K562 (cell line): Measurements from ENCODE around the gene RNF31. TPM values are rescaled to one million over a fixed set of nuclear protein-coding genes. Genes with fewer than 3 reads are reported as not detected.

Experiments used
- ATAC-seq: fragments of 200-7000 bp; cut with Tn5 transposase; 3 replicates; pipeline ENCODE4 v1.9.1; 2020; ENCODE audit warnings: moderate library complexity
- BruUV-seq: library from RNA; stranded (reverse); fragments of 400-500 nt; replicated peaks from 2 replicates; lab custom pipeline; 2021; lab: Mats Ljungman, UMichigan
- CTCF ChIA-PET: fragments of 300-600 bp; formaldehyde crosslinking; extraction: SDS; loops from one replicate; lab custom pipeline; 2021; ENCODE audit warnings: low intra/inter-chr PET ratio; lab: Yijun Ruan, JAX
- POLR2A ChIA-PET: fragments of 300-600, 350-650 bp; sonication (Branson Sonifier 250); formaldehyde crosslinking; extraction: SDS; loops from one replicate; lab custom pipeline; 2021; ENCODE audit warnings: antibody characterized with exemption, inconsistent platforms; lab: Yijun Ruan, JAX
- DNase-seq, 4 experiments: peaks; one replicate each; pipeline versions ENCODE4 v3.0.0 to v3.0.0-alpha.2; 2011 to 2018; ENCODE audit warnings: low spot score in 3 of 4, mixed read lengths in 3 of 4; ENCODE audit errors: extremely low read depth in 1 of 4
- FAIRE-seq: peaks from 2 replicates; lab custom pipeline; 2011; peaks lifted over from hg19 to GRCh38; lab: Jason Lieb, UNC
- H2AFZ ChIP-seq: 2 replicates; pipeline ENCODE4 v1.6.0; 2011; ENCODE audit warnings: low read depth, low read length, control low read depth, inconsistent platforms
- H3K27ac ChIP-seq: fragments of 200-600 bp; 3 replicates; pipeline ENCODE4 v1.8.0; 2011; ENCODE audit warnings: low read depth, mild to moderate bottlenecking, control low read depth, inconsistent platforms, low read length, moderate library complexity, mixed read lengths; ENCODE audit errors: extremely low read depth
- H3K27me3 ChIP-seq, 2 experiments: fragments of 300-600 bp in 1 of 2; 2 replicates in 1 of 2; 3 replicates in 1 of 2; pipeline versions ENCODE4 v1.6.0 to v1.8.0; 2011; ENCODE audit warnings: inconsistent platforms in 2 of 2, low read length in 2 of 2, mild to moderate bottlenecking in 1 of 2, mixed read lengths in 1 of 2, moderate library complexity in 1 of 2; ENCODE audit not compliant: control insufficient read depth in 2 of 2, insufficient read depth in 2 of 2
- H3K36me3 ChIP-seq: fragments of 300-600 bp; 3 replicates; pipeline ENCODE4 v1.8.0; 2011; ENCODE audit warnings: mild to moderate bottlenecking, low read length, inconsistent platforms; ENCODE audit not compliant: control insufficient read depth, insufficient read depth
- H3K4me1 ChIP-seq, 2 experiments: fragments of 200-600 bp in 1 of 2; replicated peaks in 1 of 2; 2 replicates in 1 of 2; 3 replicates in 1 of 2; pipeline versions ENCODE4 v1.5.1 to v1.8.0; 2011; ENCODE audit warnings: inconsistent platforms in 2 of 2, low read length in 2 of 2, mild to moderate bottlenecking in 1 of 2, mixed read lengths in 1 of 2, moderate library complexity in 1 of 2; ENCODE audit not compliant: control insufficient read depth in 2 of 2, insufficient read depth in 2 of 2
- H3K4me2 ChIP-seq: 2 replicates; pipeline ENCODE4 v1.6.1; 2011; ENCODE audit warnings: low read length, control low read depth, inconsistent platforms, mixed read lengths; ENCODE audit not compliant: insufficient read depth
- H3K4me3 ChIP-seq: fragments of 200-600 bp; sonication (generic), shearing (Covaris generic); 2 replicates; pipeline ENCODE4 v1.5.1; 2016; ENCODE audit warnings: control low read depth, inconsistent platforms
- H3K79me2 ChIP-seq: fragments of 200-600 bp; 3 replicates; pipeline ENCODE4 v1.8.0; 2011; ENCODE audit warnings: low read length, inconsistent platforms; ENCODE audit not compliant: control insufficient read depth, insufficient read depth
- H3K9ac ChIP-seq, 2 experiments: 2 replicates each; pipeline versions ENCODE4 v1.6.0 to v1.6.1; 2011; ENCODE audit warnings: low read depth in 2 of 2, low read length in 2 of 2, control low read depth in 1 of 2, inconsistent platforms in 1 of 2, mild to moderate bottlenecking in 1 of 2, mixed read lengths in 1 of 2; ENCODE audit not compliant: insufficient read depth in 1 of 2
- H3K9me1 ChIP-seq: one replicate; pipeline ENCODE4 v1.6.0; 2011; ENCODE audit warnings: inconsistent platforms, mild to moderate bottlenecking, low read length, moderate library complexity; ENCODE audit not compliant: control insufficient read depth, insufficient read depth
- H3K9me3 ChIP-seq: replicated peaks from 2 replicates; pipeline ENCODE4 v1.5.1; 2011; ENCODE audit warnings: low read depth, low read length, inconsistent platforms; ENCODE audit not compliant: control insufficient read depth, insufficient read depth
- H4K20me1 ChIP-seq: replicated peaks from 2 replicates; pipeline ENCODE4 v1.6.1; 2011; ENCODE audit warnings: low read length, inconsistent platforms, mixed read lengths; ENCODE audit not compliant: control insufficient read depth, insufficient read depth
- CBFA2T3 ChIP-seq: fragments of 450-650 bp; IDR thresholded peaks from 2 replicates; pipeline ENCODE4 v1.6.1; 2017
- CBX2 ChIP-seq: fragments of 200-600 bp; sonication (generic); IDR thresholded peaks from one replicate; pipeline ENCODE4 v1.6.1; 2012; ENCODE audit warnings: mild to moderate bottlenecking, low read length, inconsistent platforms; ENCODE audit not compliant: insufficient read depth, poor library complexity, severe bottlenecking
- DACH1 ChIP-seq: fragments of 450-650 bp; IDR thresholded peaks from 2 replicates; pipeline ENCODE4 v1.6.1; 2018; ENCODE audit not compliant: partially characterized antibody
- ELF4 ChIP-seq: fragments of 450-650 bp; formaldehyde crosslinking; IDR thresholded peaks from 2 replicates; pipeline ENCODE4 v1.4.0; 2022; ENCODE audit warnings: missing genetic modification characterization
- HNRNPLL ChIP-seq: fragments of 200-400 bp; formaldehyde crosslinking; IDR thresholded peaks from 2 replicates; pipeline ENCODE4 v1.6.1; 2017; ENCODE audit warnings: low read length, low read depth, mild to moderate bottlenecking; ENCODE audit not compliant: poor library complexity, severe bottlenecking
- NFIC ChIP-seq: fragments of 450-650 bp; IDR thresholded peaks from 2 replicates; pipeline ENCODE4 v1.6.1; 2017; ENCODE audit warnings: mild to moderate bottlenecking, inconsistent platforms
- NR2F6 ChIP-seq: fragments of 450-650 bp; formaldehyde crosslinking; IDR thresholded peaks from 2 replicates; pipeline ENCODE4 v1.4.0; 2020; ENCODE audit warnings: mild to moderate bottlenecking
- PCBP1 ChIP-seq: fragments of 200-400 bp; formaldehyde crosslinking; IDR thresholded peaks from 2 replicates; pipeline ENCODE4 v1.6.1; 2018; ENCODE audit warnings: mild to moderate bottlenecking, low read depth, low read length; ENCODE audit not compliant: poor library complexity, severe bottlenecking
- PRMT5 ChIP-seq: sonication (generic); formaldehyde crosslinking; IDR thresholded peaks from 2 replicates; pipeline ENCODE4 v1.5.0; 2020; ENCODE audit warnings: missing genetic modification reagents
- PURB ChIP-seq: sonication (generic); formaldehyde crosslinking; IDR thresholded peaks from 2 replicates; pipeline ENCODE4 v1.9.0; 2021; ENCODE audit warnings: low read depth, mild to moderate bottlenecking, missing genetic modification reagents
- SETDB1 ChIP-seq: IDR thresholded peaks from one replicate; pipeline ENCODE4 v1.6.1; 2012; ENCODE audit warnings: low read length, control low read depth, inconsistent platforms
- SMARCC2 ChIP-seq: fragments of 450-650 bp; IDR thresholded peaks from 2 replicates; pipeline ENCODE4 v1.6.1; 2017; ENCODE audit warnings: antibody characterized with exemption, moderate library complexity, mild to moderate bottlenecking, low read depth
- SNRNP70 ChIP-seq: fragments of 200-400 bp; formaldehyde crosslinking; optimal IDR thresholded peaks from 2 replicates; pipeline ENCODE3; 2017; ENCODE audit warnings: low read depth, low read length
- SPI1 ChIP-seq: IDR thresholded peaks from 2 replicates; pipeline ENCODE4 v1.6.1; 2011; ENCODE audit warnings: low read depth, low read length, control low read depth, borderline replicate concordance
- ZNF512 ChIP-seq: IDR thresholded peaks from 2 replicates; pipeline ENCODE4 v1.6.1; 2016; ENCODE audit warnings: missing genetic modification characterization, missing compliant biosample characterization
- ZNF589 ChIP-seq: fragments of 200-800 bp; sonication (Bioruptor generic); IDR thresholded peaks from 2 replicates; pipeline ENCODE4 v1.6.1; 2016; ENCODE audit warnings: low read depth, missing genetic modification characterization, missing compliant biosample characterization
- WGBS: fragments of 100-300 bp; shearing (Covaris generic); methylation state at CpG from one replicate; pipeline ENCODE4 v1.1.6; 2016; ENCODE audit warnings: low coverage, mixed read lengths; ENCODE audit not compliant: insufficient coverage; ENCODE audit errors: missing lambda C conversion rate; 5-methylcytosine and 5-hydroxymethylcytosine counted together
- in situ Hi-C: fragments of 300-500 bp; cut with MboI; formaldehyde crosslinking; loops from 4 replicates; pipeline ENCODE4 v1.15.0; 2018; ENCODE audit warnings: inconsistent platforms, mixed read lengths
- intact Hi-C: fragments of 100-400 bp; cut with micrococcal nuclease; formaldehyde crosslinking; loops from 2 replicates; pipeline ENCODE4 v1.14.2; 2022
- polyA plus RNA-seq, 8 experiments: library from polyadenylated mRNA; depleted of rRNA in 4 of 8; stranded (reverse) in 5 of 8; unstranded in 3 of 8; fragments of >200 nt; fragmentation: Nextera tagmentation in 2 of 8; fragmentation: Illumina TruSeq in 1 of 8; extraction: Ambion mirVana in 2 of 8; extraction: Trizol in 1 of 8; gene quantifications; 2 replicates each; pipeline versions ENCODE4 v1.2.1 to v1.2.3, GENCODE V29; 2011 to 2014; ENCODE audit warnings: inconsistent platforms in 1 of 8, missing spikeins in 1 of 8
- total RNA-seq, 7 experiments: library from RNA; depleted of rRNA in 6 of 7; stranded (reverse); fragments of >200 nt in 6 of 7; fragmentation: Illumina TruSeq in 2 of 7; extraction: Trizol in 2 of 7; gene quantifications; 2 replicates each; pipeline versions ENCODE4 v1.2.1 to v1.2.3, GENCODE V29; 2011 to 2021; ENCODE audit warnings: low replicate concordance in 1 of 7
- TF ChIP-seq, protein P1 (sequence below): fragments of 250-450 bp; sonication (Bioruptor Pico); IDR thresholded peaks from 2 replicates; pipeline ENCODE4 v1.6.1; 2021; ENCODE audit warnings: mild to moderate bottlenecking
- TF ChIP-seq, protein P2 (sequence below), 3 experiments: IDR thresholded peaks in 2 of 3; conservative IDR thresholded peaks in 1 of 3; 2 replicates each; pipeline ENCODE4 v1.5.1; 2011 to 2012; ENCODE audit warnings: low read length in 3 of 3, mild to moderate bottlenecking in 3 of 3, control low read depth in 2 of 3, improper control_type of control experiment in 1 of 3, inconsistent platforms in 1 of 3, low read depth in 1 of 3, mixed read lengths in 1 of 3, moderate library complexity in 1 of 3; ENCODE audit not compliant: insufficient read depth in 2 of 3

The RNF31 gene
- total and polyA plus RNA-seq, 9 of the 15 experiments (the other 6 are each of a cell fraction or from before 2014, with no cell fraction given), result 3.1 to 47.6 (median 19.1) TPM

- in situ Hi-C loops, result no loop called here
- no peak for TF ChIP-seq SMARCC2
- no peak for TF ChIP-seq SETDB1
- TF ChIP-seq SPI1, result peak; percentile 69; the same call in 1 of the 2 replicates
- peak; percentile 44 for TF ChIP-seq NFIC
- TF ChIP-seq PCBP1, result no peak
- TF ChIP-seq CBFA2T3, result no peak
- peak; percentile 9 for TF ChIP-seq HNRNPLL
- no peak for TF ChIP-seq CBX2
- TF ChIP-seq SNRNP70, result no peak
- no peak for TF ChIP-seq NR2F6 (CRISPR knock-in tag)
- TF ChIP-seq, protein P1, sequence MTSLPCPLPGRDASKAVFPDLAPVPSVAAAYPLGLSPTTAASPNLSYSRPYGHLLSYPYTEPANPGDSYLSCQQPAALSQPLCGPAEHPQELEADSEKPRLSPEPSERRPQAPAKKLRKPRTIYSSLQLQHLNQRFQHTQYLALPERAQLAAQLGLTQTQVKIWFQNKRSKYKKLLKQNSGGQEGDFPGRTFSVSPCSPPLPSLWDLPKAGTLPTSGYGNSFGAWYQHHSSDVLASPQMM (CRISPR knock-in tag), result no peak
- TF ChIP-seq DACH1, result no peak
- TF ChIP-seq ZNF512 (tag), result no peak
- TF ChIP-seq ELF4 (CRISPR knock-in tag), result no peak
- TF ChIP-seq PURB (CRISPR knock-in tag), result no peak
- no peak for TF ChIP-seq ZNF589 (CRISPR knock-in tag)
- TF ChIP-seq PRMT5 (CRISPR knock-in tag), result no peak
- TF ChIP-seq, protein P2, sequence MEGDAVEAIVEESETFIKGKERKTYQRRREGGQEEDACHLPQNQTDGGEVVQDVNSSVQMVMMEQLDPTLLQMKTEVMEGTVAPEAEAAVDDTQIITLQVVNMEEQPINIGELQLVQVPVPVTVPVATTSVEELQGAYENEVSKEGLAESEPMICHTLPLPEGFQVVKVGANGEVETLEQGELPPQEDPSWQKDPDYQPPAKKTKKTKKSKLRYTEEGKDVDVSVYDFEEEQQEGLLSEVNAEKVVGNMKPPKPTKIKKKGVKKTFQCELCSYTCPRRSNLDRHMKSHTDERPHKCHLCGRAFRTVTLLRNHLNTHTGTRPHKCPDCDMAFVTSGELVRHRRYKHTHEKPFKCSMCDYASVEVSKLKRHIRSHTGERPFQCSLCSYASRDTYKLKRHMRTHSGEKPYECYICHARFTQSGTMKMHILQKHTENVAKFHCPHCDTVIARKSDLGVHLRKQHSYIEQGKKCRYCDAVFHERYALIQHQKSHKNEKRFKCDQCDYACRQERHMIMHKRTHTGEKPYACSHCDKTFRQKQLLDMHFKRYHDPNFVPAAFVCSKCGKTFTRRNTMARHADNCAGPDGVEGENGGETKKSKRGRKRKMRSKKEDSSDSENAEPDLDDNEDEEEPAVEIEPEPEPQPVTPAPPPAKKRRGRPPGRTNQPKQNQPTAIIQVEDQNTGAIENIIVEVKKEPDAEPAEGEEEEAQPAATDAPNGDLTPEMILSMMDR (IDR thresholded peaks at IDR 0.05 in 2 of 3, conservative IDR thresholded peaks at IDR 0.05 in 1 of 3; ENCODE audit: insufficient read depth in 2 of 3, low read depth in 1 of 3, low read length in 3 of 3), result no peak; a peak in 1 of 6 replicates
Measured at GRCh38 chr14:24196071-24197055, 49.1 kb downstream of the RNF31 start.

More at GRCh38 chr14:24196071-24197055, 49.1 kb downstream of the RNF31 start:
- DNase-seq (peak in 2 of 4 experiments; percentile 27 to 50), ATAC-seq (peak; percentile 66), FAIRE-seq (peak; percentile 78)
- Histone ChIP-seq H3K4me2 (peak overlapping the region; percentile 86), H3K4me3 (peak overlapping the region; percentile 67), H4K20me1 (no peaks in the 10 kb centered on the region), H3K27ac (peak overlapping the region; percentile 97), H3K36me3 (peaks cover 26% of the 10 kb centered on the region; the same call in 2 of the 3 replicates), H3K79me2 (peaks cover 51% of the 10 kb centered on the region), H3K27me3 (no peaks in the 10 kb centered on the region), H3K9me3 (0 out of 2 replicates have a peak, but pooled peaks cover 1% of the 10 kb centered on the region), H2AFZ (peak overlapping the region; percentile 98), H3K4me1 (peaks cover 6 to 13% of the 10 kb centered on the region in 2 experiments; a peak in 3 of 5 replicates), H3K9ac (peak overlapping the region; percentile 96 to 99), H3K9me1 (no peaks in the 10 kb centered on the region)
- POLR2A ChIA-PET, result interaction anchor here (0.9 to 3.2 kb wide), 7 partner anchors 8 to 875 kb away, joined by 3 to 21 read pairs (median 5); partner anchors contain the start of genes CHMP4A, IRF9 and MDP1
- CTCF ChIA-PET, result no interaction called here
- BruUV-seq, result TSS peak; percentile 83
- intact Hi-C loops, result no loop called here
- 2% methylated on average over 32 of the region's 33 CpGs for WGBS
